Left ventricle myocardium inferior (tissue), 1 donor: ENCODE results near the gene KIFBP. TPM values are rescaled to one million over a fixed set of nuclear protein-coding genes. Genes with fewer than 3 reads are reported as not detected.
"Not testable (repeated sequence)": the region's sequence is repeated elsewhere in the genome, so short reads cannot be mapped to it uniquely, and the experiment has no call there.

Source experiments
- DNase-seq: peaks from one replicate; pipeline ENCODE4 v3.0.0-alpha.2; 2020
- H3K27ac ChIP-seq: fragments of 200-600 bp; replicated peaks from 2 replicates; pipeline ENCODE4 v1.8.0; 2021
- H3K27me3 ChIP-seq: fragments of 200-600 bp; 2 replicates; pipeline ENCODE4 v1.8.0; 2021; ENCODE audit warnings: low read depth
- H3K36me3 ChIP-seq: fragments of 200-600 bp; 2 replicates; pipeline ENCODE4 v1.8.0; 2021
- H3K4me1 ChIP-seq: fragments of 200-600 bp; 2 replicates; pipeline ENCODE4 v1.8.0; 2021
- H3K4me3 ChIP-seq: fragments of 200-600 bp; 2 replicates; pipeline ENCODE4 v1.8.0; 2021; ENCODE audit warnings: mild to moderate bottlenecking, moderate library complexity
- H3K9me3 ChIP-seq: fragments of 200-600 bp; replicated peaks from 2 replicates; pipeline ENCODE4 v1.8.0; 2021
- intact Hi-C: fragments of 100-400 bp; cut with micrococcal nuclease; formaldehyde crosslinking; loops from one replicate; pipeline ENCODE4 v1.11.0; 2022
- total RNA-seq: library from RNA; stranded (reverse); fragmentation: NEBNext Ultra II Directional; extraction: Animal tissue kit (Norgen Biotek cat#: 25700); gene quantifications from one replicate; pipeline ENCODE4 v1.2.1, GENCODE V29; 2021
- TF ChIP-seq, protein P1 (sequence below): fragments of 200-600 bp; IDR thresholded peaks from 2 replicates; pipeline ENCODE4 v1.8.0; 2021; ENCODE audit warnings: antibody characterized with exemption, mild to moderate bottlenecking, borderline replicate concordance
- donor health status: DM: no; HTN: yes; CAD: no; lungs with severe emphysema.

Gene KIFBP
- total RNA-seq, 1 donor from 2014 or later, result 51.2 TPM

DNA sequence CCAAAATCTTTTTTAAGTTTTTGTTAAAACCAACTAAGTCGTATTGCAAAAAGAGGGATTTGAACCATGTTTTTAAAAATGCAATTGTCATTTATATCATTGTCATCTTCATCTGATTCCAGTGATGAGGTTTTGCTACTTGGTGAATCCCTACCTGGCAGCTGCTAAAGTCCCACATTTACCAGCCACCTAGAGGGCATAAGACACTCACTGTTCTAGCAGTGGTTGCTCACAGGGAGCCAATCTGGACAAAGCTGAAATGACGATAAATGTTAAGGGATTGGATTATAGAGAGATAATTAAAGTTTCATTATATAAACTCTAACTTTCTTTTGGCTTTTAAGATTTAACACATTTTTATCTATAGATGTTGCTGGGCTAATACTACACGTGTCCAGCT is 18.7 kb downstream of the KIFBP start:
- no peaks in the 10 kb centered on the region for H3K9me3 ChIP-seq
- peaks cover 3% of the 10 kb centered on the region for H3K4me1 ChIP-seq
- DNase-seq, result no peak
- intact Hi-C loops, result loop anchor here (5.0 kb wide), 1 partner anchor 85 kb away; no protein-coding TSS in a partner anchor
- no peak overlapping the region for H3K27ac ChIP-seq
- peaks cover 64% of the 10 kb centered on the region for H3K36me3 ChIP-seq
- TF ChIP-seq, protein P1, sequence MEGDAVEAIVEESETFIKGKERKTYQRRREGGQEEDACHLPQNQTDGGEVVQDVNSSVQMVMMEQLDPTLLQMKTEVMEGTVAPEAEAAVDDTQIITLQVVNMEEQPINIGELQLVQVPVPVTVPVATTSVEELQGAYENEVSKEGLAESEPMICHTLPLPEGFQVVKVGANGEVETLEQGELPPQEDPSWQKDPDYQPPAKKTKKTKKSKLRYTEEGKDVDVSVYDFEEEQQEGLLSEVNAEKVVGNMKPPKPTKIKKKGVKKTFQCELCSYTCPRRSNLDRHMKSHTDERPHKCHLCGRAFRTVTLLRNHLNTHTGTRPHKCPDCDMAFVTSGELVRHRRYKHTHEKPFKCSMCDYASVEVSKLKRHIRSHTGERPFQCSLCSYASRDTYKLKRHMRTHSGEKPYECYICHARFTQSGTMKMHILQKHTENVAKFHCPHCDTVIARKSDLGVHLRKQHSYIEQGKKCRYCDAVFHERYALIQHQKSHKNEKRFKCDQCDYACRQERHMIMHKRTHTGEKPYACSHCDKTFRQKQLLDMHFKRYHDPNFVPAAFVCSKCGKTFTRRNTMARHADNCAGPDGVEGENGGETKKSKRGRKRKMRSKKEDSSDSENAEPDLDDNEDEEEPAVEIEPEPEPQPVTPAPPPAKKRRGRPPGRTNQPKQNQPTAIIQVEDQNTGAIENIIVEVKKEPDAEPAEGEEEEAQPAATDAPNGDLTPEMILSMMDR, result no peak
- no peaks in the 10 kb centered on the region for H3K27me3 ChIP-seq
- no peak overlapping the region for H3K4me3 ChIP-seq

- H3K9me3 ChIP-seq, result no peaks in the 10 kb centered on the region
- TF ChIP-seq, protein P1, result no peak
- no peak for DNase-seq
- peaks cover 85% of the 10 kb centered on the region for H3K36me3 ChIP-seq
- H3K4me1 ChIP-seq, result peaks cover 3% of the 10 kb centered on the region
- no peak overlapping the region for H3K4me3 ChIP-seq
- H3K27ac ChIP-seq, result no peak overlapping the region
- H3K27me3 ChIP-seq, result no peaks in the 10 kb centered on the region
- intact Hi-C loops, result loop anchor here (5.0 kb wide), 1 partner anchor 83 kb away; no protein-coding TSS in a partner anchor
Observed at GRCh38 chr10:69009360-69009759, 20.8 kb downstream of the KIFBP start.

DNA sequence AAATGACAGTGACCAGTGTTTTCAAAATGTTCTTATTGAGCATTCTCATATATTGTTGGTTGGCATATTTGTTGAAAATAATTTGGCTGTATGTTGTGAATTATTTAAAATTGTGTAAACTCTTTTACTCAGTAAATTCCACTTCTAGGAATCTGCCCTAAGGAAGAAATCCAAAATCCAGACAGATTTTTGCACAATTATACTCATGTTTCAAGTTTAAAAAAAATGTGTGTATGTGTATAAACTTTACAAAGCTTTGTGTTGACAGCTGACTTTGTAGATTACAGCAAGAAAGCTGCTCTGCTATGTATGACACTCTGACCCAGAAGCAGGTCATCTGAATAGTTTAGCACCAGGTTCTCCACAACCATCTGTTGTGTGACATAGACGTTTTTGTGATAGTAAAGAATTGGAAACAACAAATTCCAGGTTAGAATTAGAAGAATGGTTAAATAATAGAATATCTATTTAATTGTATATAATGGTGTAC is 21.6 kb downstream of the KIFBP start:
- Histone ChIP-seq H3K9me3 (no peaks in the 10 kb centered on the region), H3K36me3 (peaks cover 91% of the 10 kb centered on the region), H3K4me3 (no peak overlapping the region), H3K4me1 (no peaks in the 10 kb centered on the region), H3K27me3 (no peaks in the 10 kb centered on the region), H3K27ac (no peak overlapping the region)
- intact Hi-C loops, result no loop called here
- no peak for DNase-seq
- TF ChIP-seq, protein P1, result no peak

DNA sequence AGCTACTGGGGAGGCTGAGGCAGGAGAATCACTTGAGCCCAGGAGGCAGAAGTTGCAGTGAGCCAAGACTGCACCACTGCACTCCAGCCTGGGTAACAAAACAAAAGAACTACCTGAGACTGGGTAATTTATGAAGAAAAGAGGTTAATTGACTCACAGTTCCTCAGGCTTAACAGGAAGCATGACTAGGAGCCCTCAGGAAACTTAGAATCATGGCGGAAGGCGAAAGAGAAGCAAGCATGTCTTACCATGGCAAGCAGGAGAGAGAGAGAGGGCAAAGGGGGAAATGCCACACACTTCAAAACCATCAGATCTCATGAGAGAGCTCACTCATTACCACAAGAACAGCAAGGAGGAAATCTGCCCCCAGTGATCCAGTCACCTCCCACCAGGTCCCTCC is 24.2 kb downstream of the KIFBP start:
- H3K36me3 ChIP-seq, result peaks cover 91% of the 10 kb centered on the region
- H3K9me3 ChIP-seq, intact Hi-C loops: not testable (repeated sequence)

GRCh38 chr10:69014171-69014570 is 25.6 kb downstream of the KIFBP start:
- DNase-seq, result no peak
- Histone ChIP-seq H3K9me3 (no peaks in the 10 kb centered on the region), H3K4me1 (no peaks in the 10 kb centered on the region), H3K27me3 (no peaks in the 10 kb centered on the region), H3K36me3 (peaks cover 96% of the 10 kb centered on the region), H3K4me3 (no peak overlapping the region), H3K27ac (no peak overlapping the region)
- TF ChIP-seq, protein P1, result no peak
- intact Hi-C loops, result no loop called here

More for the DNA sequence above, 24.2 kb downstream of the KIFBP start:
- not testable (repeated sequence) for DNase-seq, H3K4me3 ChIP-seq, H3K4me1 ChIP-seq, H3K27me3 ChIP-seq, H3K27ac ChIP-seq

- intact Hi-C loops, result no loop called here
- no peak for DNase-seq
- Histone ChIP-seq H3K27me3 (no peaks in the 10 kb centered on the region), H3K36me3 (peaks cover 64% of the 10 kb centered on the region), H3K4me3 (no peak overlapping the region), H3K4me1 (no peaks in the 10 kb centered on the region), H3K9me3 (no peaks in the 10 kb centered on the region), H3K27ac (no peak overlapping the region)
- TF ChIP-seq, protein P1, result no peak
Observed at GRCh38 chr10:69018613-69019012, 30.0 kb downstream of the KIFBP start.
